ENCODE measurements around the gene SRD5A2.

DNA sequence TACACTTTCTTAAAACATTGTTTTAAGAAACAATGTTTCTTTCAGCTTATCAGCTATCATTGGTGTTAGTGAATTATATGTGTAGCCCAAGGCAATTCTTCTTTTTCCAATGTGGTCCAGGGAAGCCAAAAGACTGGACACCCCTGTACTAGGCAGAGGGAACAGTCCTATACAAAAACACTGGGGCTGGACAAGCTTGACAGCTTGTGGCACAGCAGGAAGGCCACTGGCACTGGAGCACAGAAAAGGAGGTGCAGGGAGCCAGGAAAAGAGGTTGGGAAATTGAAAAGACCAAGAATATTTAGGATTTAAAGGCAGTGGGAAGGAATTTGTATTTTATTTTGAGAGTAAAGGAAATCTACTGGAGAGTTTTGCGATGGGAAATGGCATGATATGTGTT is 47.7 kb downstream of the SRD5A2 start:
- TF ChIP-seq EP300 (IDR thresholded peaks at IDR 0.05; ENCODE audit: borderline replicate concordance) (no peak), TAF1 (IDR thresholded peaks at IDR 0.05; ENCODE audit: low read depth) (no peak), YY1 (IDR thresholded peaks at IDR 0.05; ENCODE audit: low read depth) (no peak), FOXM1 (IDR thresholded peaks at IDR 0.05; ENCODE audit: borderline replicate concordance, low read depth) (no peak)

All from Ishikawa (cell line).